GM12872 (cell line): Measurements from ENCODE around the gene RTP5.

ENCODE experiments used
- CTCF ChIP-seq: IDR thresholded peaks from 3 replicates; pipeline ENCODE4 v1.5.1; 2011; ENCODE audit warnings: low read depth, mild to moderate bottlenecking, low read length, moderate library complexity; ENCODE audit not compliant: insufficient read depth

Gene RTP5

GRCh38 chr2:241869087-241869961, at the start of gene RTP5:
RTP5 (plus strand) TSS chr2:241869729; CDS start chr2:241869757, 28 bp downstream.
- TF ChIP-seq CTCF, result no peak

GRCh38 chr2:241820625-241821384, 48.7 kb upstream of the RTP5 start:
- TF ChIP-seq CTCF, result no peak

- TF ChIP-seq CTCF, result no peak
These were observed 47.9 kb upstream of the RTP5 start for GRCh38 chr2:241821460-241822263.

- TF ChIP-seq CTCF, result no peak
These were observed 47.3 kb upstream of the RTP5 start for GRCh38 chr2:241822264-241822623.

- TF ChIP-seq CTCF, result no peak
These were observed 42.1 kb upstream of the RTP5 start for GRCh38 chr2:241827394-241827793.

- no peak for TF ChIP-seq CTCF
These were observed 36.3 kb upstream of the RTP5 start for GRCh38 chr2:241833101-241833663.
